Stimulated activated CD4-positive, alpha-beta T cell treated with anti-CD3 and anti-CD28 coated beads, Interleukin-2, amount 100 ng/mL, for 48 hours (primary cell): ENCODE results near the gene IFNW1.
A peak's percentile ranks its signal among the peaks of the same experiment; 100 is the strongest.
"Not testable (repeated sequence)": the region's sequence is repeated elsewhere in the genome, so short reads cannot be mapped to it uniquely, and the experiment has no call there.

Experiments
- DNase-seq, 2 donors: peaks; one replicate each; pipeline ENCODE4 v3.0.0-alpha.2; 2020

Gene IFNW1

GRCh38 chr9:21141427-21141882 lies at the start of gene IFNW1:
Gene IFNW1, minus strand, starts transcription at chr9:21141832. Its CDS starts 262 bp downstream, at chr9:21141570.
- no peak for DNase-seq

GRCh38 chr9:21187487-21187886 lies 45.9 kb upstream of the IFNW1 start, which contains the start of gene IFNA4:
Gene IFNA4, minus strand, starts transcription at chr9:21187587. Its CDS starts 56 bp downstream, at chr9:21187531.
- not testable (repeated sequence) for DNase-seq

GRCh38 chr9:21182810-21183736 lies 41.4 kb upstream of the IFNW1 start:
- DNase-seq: peak in 1 of 2 donors; percentile 14

GRCh38 chr9:21174671-21175070 lies 33.0 kb upstream of the IFNW1 start:
- no peak for DNase-seq

GRCh38 chr9:21172156-21172555 lies 30.5 kb upstream of the IFNW1 start:
- no peak for DNase-seq

- DNase-seq: no peak
These were observed 29.7 kb upstream of the IFNW1 start for GRCh38 chr9:21171351-21171750.

GRCh38 chr9:21166560-21166959 lies 24.9 kb upstream of the IFNW1 start, which contains the start of gene IFNA21:
Gene IFNA21, minus strand, starts transcription at chr9:21166660. Its CDS starts 48 bp downstream, at chr9:21166612.
- DNase-seq: not testable (repeated sequence)

- DNase-seq: no peak
These were observed 23.9 kb upstream of the IFNW1 start for GRCh38 chr9:21165516-21165915.

- DNase-seq: no peak
These were observed 18.5 kb upstream of the IFNW1 start for GRCh38 chr9:21160178-21160577.

GRCh38 chr9:21155501-21155900 lies 13.9 kb upstream of the IFNW1 start:
- no peak for DNase-seq

GRCh38 chr9:21154018-21154608 lies 12.5 kb upstream of the IFNW1 start:
- no peak for DNase-seq

GRCh38 chr9:21153336-21154017 lies 11.8 kb upstream of the IFNW1 start:
- no peak for DNase-seq

- DNase-seq: no peak
These were observed 3.0 kb upstream of the IFNW1 start for GRCh38 chr9:21144603-21145002.

GRCh38 chr9:21137020-21137419 lies 4.6 kb downstream of the IFNW1 start:
- DNase-seq: no peak

- no peak for DNase-seq
These were observed 5.9 kb downstream of the IFNW1 start for GRCh38 chr9:21135736-21136135.

- not testable (repeated sequence) for DNase-seq
These were observed 13.4 kb downstream of the IFNW1 start for GRCh38 chr9:21128186-21128585.

- no peak for DNase-seq
These were observed 19.9 kb downstream of the IFNW1 start for GRCh38 chr9:21121595-21122251.

GRCh38 chr9:21121079-21121478 lies 20.6 kb downstream of the IFNW1 start:
- no peak for DNase-seq

- DNase-seq: no peak
These were observed 22.4 kb downstream of the IFNW1 start for GRCh38 chr9:21119093-21119770.

GRCh38 chr9:21114311-21114710 lies 27.3 kb downstream of the IFNW1 start:
- no peak for DNase-seq

- no peak for DNase-seq
These were observed 30.7 kb downstream of the IFNW1 start for GRCh38 chr9:21110708-21111576.
